NCI-H345 treated with DMSO at 0.1 percent for 48 hours (cell line): ENCODE data around the gene DPYD.

Experiments used
- DNase-seq: peaks from one replicate; lab custom pipeline; 2025; ENCODE audit not compliant: unreplicated experiment; lab: John Stamatoyannopoulos, UW

The DPYD gene

DNA sequence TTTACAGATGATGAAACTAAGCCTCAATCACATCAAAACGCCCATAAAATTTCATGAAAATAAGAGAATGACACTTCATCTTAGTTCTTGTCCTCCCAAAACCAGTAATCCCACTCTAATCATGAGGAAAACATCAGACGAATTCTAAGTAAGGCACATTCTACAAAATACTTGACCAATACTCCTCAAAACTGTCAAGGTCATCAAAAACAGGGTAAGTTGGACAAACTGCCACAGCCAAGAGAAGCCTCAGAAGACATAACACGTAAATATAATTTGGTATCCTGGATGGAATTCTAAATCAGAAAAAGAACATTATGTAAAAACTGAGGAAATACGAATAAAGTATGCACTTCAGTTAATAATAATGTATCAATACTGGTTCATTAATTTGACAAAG, 128.2 kb downstream of the DPYD start:
- DNase-seq = no peak

DNA sequence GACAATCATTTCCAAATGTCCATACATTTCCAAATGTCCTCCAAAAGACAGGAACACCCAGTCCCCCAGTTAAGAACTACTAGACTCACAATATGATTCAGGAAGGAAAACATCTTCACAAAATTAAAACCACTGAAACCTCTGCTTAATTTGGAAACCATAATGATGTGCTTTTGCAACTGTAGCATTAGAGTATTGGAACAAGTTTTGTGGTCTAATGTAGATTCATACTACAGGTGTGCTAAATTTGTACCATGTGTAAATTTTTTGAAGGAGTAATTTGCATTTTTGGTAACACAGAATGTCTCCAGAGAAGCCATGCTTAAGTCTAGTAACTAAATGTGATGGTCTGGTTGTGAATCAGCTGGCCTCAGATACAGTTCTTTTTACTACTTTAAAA, 129.6 kb downstream of the DPYD start:
- DNase-seq = no peak

DNA sequence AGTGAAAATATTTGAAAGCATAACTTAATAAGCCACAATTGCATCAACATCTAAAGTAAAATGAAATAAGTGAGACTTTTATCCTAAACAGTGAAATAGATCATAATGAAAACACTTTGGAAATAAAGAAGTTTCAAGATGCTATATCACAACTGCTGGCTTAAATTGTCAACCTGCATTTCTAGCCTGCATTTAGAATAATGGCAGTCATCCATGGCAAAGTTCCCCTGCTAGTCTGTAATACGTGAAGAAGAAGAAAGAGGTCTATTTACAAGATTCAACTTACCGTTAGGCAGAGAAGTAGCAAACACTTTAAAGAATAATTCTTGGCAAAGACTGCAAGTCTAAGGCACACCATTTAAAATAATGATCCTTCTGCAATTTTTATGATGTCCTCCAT, 133.6 kb downstream of the DPYD start:
- no peak for DNase-seq

DNA sequence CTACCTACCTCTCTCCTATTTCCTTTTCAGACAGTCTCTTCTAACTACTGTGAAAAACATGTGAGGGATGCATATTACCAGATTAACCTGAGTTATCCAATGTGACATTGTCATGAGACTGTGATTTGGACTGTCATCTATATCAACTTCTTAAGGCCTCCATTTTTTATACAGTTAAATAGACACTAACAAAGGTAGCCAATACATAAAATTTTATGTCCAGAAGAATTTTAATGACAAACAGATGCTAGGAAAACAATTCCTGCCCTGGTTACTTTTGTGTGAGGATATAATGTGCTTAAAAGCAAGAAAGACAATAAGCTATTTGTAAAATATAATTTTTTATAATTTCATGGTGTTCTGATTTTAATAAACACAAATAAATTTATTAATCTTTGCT, 136.2 kb downstream of the DPYD start:
- DNase-seq = no peak

DNA sequence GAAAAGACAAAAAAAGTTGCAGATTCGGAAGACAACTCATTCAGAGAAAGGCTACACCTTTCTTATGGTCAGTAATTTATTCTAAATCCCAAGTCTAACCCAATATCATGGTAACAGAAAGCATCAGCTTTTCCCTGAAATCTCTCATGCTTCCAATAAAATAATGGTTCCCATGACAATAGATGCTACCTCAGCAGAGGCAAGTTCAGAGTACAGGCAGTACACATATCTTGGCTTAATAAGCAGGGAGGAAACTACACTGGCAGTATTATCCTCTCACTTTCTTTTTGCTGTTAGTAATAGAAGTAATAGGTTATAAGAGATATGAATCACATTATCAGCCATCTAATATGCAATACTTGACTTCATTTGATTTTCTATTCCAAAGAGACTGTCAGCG, 137.1 kb downstream of the DPYD start:
- DNase-seq = no peak

DNA sequence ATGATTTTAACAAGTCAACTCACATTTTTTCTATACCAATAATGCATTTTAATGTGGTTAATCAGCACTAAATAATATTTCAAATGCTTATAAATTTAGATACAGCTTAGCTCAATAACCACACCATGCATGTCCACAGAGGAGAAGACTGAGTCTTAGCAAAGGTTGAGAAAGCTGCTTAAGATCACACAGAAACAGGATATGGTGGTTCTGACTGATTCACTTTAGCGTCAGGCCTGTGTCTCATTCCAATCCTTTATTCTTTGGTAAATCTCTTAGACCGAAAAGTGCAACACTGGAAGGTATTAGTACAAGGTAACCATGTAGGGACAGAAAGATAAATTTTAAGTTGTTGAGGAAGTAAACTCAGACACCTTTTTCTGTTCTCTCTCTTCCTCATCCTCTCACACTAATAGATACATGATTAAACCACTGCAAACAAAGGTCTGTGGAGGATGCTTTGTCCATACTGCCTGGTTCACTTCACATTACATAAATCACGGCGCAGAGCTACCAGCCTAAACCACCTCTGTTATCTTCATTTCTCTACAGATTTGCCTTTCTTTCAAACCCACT, 139.0 kb downstream of the DPYD start:
- no peak for DNase-seq

DNA sequence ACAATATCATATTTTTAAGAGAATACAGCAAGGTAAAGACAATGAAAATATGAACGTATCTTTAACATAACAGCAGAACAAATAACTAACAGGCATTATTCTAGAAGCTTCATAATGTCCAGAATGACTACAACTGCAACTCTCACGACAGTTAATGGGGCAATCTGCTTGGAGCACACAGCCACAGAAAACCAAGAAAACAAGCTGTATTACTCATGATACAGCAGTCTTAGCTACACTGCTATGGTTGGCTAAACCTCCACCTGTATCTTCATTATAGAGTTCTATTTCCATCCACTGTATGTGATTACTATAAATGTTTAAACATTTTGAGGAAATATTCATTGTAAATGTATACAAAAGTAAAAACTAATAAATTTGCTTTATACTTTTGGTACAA, 139.9 kb downstream of the DPYD start:
- no peak for DNase-seq

DNA sequence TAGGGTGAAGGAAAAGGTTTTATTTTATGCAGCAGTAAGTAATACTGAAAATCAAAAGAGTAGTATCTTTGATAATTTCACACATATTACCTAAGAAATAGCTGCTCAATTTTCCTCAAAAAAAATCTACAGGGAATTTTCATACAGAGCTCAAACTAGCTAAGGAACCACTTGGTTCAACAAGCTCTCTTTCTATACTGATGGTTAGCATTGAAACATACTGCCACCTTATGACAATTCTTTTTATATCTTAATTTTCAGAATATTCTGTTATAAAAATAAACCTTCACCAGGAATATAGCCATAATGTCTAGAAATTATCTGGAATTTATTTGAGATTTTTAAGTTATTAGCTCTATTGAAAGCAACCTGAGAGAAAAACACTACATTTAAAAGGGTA, 142.1 kb downstream of the DPYD start:
- DNase-seq = no peak

DNA sequence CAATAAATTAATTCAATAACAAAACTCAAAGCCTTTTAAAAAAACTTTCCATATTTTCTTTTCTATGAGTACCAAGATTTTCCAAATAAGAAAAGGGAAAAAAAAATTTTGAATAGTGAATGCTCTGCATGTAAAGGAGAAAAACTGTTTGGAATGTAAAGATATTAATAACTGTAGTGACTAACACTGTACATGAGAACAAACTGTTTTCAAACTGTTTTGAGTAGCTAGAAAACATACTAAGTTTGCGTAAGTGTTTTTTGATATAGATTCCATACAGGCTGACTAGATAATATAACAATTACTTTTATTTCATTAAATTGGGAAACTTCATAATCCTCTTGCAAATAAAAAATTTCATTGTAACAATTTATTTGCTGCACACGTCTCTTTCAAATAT, 150.5 kb downstream of the DPYD start:
- no peak for DNase-seq

DNA sequence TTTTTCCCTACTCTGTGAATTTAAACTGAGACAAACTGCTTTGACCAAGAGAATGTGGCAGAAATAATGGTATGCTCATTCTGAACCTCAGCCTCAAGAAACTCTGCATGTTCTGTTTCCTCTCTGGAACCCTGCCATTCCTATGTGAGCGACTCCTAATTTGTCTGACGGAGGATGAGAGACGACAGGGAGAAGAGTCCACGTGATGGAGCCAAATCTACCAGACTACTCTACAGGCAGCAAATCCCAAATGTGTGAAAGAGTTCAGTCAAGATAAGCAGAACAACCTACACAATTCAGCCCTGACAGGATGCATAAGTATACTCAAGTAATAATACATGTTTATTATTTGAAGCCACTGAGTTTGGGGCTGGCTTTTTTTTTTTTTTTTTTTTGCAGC, 153.5 kb downstream of the DPYD start:
- DNase-seq = no peak

DNA sequence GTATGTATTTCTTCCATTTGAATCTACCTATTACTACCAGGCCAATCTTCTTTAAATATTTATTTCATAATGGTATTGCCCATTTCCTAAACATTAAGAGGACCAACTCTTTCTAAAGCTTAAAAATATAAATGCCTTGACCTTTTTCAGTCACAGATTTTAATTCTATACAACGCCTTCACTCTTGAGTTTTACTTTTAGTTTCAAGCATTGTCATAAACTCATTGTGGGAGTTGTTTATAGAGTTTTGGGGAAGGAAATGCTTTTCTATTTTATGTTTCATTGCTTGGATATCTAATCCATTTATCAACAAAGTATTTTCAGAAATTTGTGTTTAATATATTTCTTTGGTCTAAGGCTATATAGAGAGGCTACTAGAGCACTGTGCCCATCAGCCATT, 155.8 kb downstream of the DPYD start:
- DNase-seq = no peak

DNA sequence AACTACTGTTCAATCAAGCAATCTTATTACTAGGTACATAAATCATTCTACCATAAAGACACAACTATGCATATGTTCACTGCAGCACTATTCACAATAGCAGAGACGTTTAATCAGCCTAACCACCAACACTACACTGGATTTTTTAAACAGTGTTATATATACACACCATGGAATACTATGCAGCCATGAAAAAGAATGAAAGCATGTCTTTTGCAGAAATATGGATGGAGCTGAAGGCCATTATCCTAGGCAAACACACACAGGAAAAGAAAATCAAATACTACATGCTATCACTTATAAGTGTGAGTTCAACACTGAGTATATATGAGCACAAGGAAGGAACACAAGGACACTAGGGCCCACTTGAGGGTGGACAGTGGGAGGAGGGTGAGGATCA, 159.2 kb downstream of the DPYD start:
- no peak for DNase-seq

DNA sequence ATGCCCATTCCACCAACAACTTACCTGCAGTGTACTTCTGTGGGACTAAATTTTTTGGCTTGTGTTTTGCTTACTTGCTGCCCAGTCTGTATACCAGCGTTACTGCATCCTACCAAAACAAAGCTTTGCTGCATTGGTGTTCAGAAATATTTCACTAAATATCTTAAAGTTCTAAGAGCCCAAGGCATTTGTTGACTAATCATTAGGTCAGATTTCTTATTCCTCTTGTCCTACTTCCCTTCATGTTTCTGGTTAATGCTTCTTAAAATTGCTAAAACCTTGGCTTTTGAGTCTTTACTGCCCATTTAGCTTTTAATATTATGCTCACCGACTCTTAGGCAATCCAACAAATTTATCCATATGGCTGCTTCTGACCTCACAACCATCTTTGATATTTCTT, 161.8 kb downstream of the DPYD start:
- DNase-seq = no peak

DNA sequence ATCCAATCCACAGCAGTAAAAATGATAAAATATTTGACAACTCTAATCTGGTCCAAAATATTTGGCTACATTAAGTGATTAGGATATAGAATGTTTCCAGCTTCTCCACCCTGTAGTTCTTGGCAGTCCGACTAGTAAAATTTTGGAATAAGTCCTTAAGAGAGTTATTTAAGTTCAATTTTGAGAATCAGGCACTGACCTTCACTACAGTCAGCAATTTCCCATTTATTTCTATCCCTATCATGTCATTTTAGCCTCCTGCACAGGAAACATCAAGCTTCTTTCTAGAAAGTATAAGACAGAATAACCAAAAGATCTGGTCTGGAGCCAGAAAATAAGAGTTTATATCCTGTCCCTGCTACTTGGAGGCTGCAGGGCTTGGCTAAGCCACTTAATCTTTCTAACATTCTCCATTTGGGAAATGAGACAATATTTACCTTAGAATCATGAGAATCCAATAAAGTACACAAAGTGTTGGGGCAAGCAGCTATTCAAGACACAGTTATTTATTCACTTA, 162.2 kb downstream of the DPYD start:
- DNase-seq = no peak

DNA sequence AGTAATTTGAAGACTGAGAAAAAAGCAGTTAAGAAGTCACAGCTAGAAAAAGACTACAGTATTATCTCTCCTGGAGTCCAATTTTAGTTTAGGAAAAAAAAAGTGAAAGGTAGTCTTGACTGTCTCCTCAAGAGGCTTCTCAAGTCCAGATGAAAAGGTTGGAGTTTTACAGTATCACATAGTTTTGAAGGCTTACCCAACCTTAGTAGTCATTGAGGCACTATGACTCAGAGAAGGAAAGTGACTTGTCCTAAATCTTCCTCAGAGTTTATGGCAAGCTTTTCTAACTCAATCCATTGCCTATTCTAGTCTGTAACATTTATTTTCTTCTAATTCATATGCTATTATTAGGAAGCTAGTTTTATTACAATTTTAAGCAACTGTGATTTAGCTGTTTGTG, 174.9 kb downstream of the DPYD start:
- no peak for DNase-seq

DNA sequence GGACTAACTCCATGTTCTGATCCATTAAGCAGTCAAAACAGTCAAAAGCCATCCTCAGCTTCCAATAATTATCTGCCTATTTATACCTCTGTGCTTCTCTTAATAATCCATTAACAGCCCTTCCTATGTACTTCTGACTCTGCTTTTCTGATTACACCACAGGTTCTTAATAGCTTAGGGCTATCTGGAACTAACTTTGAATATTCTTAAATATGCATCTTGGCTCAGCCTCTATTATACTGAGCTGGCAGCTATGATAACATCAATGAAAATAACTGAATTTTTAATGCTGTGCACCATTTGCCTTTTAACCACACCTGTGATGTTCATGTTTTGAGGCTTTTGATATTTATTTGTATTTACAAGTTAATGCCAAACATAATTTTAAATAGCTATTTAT, 175.9 kb downstream of the DPYD start:
- no peak for DNase-seq

DNA sequence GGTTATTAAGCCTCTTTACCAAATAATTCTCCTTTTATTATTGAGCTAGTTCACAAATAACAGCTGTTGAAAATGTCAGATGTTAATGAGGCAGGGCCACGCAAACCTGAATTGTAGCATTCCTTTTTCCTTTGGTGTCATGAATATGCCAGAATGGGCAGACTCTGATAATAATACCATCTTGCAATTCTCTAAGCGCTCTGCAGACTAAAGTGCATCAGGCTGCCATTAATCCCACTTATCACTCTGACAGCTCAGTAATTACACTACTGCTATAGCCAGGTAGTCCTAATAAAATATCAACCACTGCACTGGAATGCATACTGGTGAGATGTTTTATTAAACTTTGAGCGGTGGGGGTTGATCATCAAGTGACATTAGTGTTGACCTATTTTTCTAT, 177.7 kb downstream of the DPYD start:
- no peak for DNase-seq

DNA sequence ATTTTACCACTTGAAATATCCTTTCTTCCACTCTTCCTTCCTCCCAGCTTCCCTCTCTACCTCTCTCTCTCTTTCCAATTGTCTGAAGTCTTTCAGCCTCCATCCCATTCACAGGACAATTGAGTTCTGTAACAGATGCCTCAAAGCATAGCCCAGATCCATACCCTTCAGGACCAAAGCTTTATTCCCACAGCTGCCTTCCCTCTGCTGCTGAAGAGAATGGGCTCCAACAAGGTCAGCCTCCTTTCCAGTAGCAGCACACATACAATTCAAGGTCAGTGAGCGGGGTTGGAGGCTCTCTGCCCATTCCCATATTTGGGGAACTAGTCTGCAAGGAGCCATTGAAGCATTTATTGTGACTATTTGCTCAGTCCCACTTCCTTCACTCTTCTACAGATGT, 179.9 kb downstream of the DPYD start:
- no peak for DNase-seq

DNA sequence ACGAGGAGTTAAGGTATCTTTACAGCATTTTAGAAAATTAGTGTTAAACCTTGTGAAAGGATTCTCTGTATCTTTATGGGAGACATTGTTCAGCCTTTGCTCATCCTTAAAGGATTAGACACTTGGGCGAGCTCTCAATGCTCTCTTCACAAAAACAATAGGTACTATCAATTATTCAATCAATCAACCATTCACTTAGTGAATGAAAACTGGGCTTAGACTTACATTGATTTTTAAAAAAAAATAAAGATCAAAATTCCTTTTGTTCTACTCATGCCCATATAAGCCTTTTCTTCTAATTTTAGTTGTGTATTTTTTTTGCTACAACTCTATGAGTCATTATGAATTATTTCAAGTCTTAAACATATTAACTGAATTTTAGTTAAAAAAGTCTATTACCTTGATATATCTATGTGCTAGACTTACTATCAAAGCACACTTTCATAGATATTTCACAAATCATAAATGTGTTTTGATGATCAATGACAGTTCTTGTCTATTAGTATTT, 181.2 kb downstream of the DPYD start:
- no peak for DNase-seq

DNA sequence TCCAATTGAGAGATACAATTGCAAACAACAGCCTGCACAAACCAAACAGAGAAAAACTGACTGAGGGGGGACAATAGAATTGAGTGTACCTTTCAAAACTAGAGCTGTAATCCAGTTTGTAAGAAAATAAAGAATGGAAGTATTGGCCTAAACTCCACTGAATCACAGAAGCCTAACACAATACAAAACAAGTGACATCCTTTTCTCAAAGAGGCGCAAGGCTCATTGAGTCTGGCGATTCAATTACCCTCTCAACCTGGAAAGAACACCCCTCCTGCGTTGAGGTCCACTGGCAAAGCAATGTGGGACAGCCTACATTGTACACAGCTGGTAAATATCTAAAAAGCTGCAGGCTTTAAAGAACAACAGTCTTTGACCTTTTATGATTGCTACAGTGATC, 182.6 kb downstream of the DPYD start:
- peak; percentile 59 for DNase-seq

DNA sequence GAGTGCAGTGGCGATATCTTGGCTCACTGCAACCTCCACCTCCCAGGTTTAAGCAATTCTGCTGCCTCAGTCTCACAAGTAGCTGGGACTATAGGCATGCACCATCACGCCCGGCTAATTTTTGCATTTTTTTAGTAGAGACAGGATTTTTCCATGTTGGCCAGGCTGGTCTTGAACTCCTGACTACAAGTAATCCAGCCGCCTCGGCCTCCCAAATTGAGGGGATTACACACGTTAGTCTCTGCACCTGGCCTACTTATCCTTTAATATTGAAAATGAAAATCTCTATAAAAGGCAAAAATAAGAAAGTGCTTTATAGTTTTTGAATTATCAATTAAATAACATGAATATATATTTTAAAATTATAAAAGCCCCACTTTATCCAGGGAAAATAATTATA, 190.6 kb downstream of the DPYD start:
- DNase-seq = no peak

DNA sequence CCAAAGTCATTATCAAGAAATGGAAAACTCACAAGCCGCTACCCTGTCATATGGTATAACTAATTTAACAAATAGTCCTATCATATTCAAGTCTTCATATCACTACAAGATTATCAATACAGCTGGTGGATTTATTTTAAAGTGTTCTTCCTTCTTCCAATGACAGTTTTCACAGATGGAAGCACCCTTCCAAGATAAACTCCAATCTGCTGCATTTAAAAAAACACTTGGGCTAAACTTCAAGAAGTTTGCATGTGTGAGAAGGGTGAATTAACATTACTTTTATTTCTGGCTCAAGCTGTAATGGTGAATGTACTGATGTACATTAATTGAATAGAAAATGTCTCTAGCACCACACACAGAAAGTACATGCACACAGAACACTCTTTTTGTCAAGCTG, 192.4 kb downstream of the DPYD start:
- DNase-seq = no peak

DNA sequence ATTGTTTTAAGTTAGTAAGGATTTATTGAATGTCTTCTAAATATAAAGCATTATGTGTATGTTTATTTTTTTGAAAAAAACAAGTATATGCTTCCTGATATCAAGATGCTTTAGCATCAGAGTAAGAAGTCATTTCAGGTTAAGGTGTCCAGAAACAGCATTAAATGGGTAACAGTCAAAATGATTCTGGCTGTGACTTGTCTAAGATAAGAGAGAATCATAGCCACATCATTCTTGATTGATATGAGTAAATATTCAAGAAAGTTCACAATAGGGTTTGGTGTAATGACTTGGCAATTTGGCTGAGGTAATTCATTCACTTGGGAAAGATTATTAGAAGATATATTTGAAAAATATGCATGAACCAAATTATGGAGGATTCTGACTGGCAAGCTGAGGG, 193.8 kb downstream of the DPYD start:
- DNase-seq = no peak

DNA sequence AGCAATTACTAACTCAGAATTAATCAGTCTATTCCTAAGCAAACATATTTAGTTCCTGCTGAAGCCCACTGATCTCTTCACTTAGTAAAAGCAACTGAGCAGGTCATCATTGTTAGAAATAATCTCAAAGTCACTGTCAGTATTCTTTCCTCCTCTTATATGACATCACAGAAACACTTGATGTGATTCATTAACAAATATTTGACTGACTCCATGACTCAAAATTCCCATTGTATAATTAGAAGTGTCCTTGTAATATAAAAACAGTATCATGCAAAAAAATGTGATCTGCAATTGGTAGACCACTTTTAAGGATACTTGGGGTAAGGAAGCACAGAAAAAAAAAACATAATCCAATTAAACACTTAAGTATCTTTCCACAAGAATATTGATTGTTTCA, 194.4 kb downstream of the DPYD start:
- no peak for DNase-seq
